Limb (tissue), 2 donors: Measurements from ENCODE around the gene LDLRAD3.

Source experiments
- DNase-seq, 2 donors: peaks; one replicate each; pipeline ENCODE4 v3.0.0-alpha.2; 2016; ENCODE audit errors: extremely low spot score in 2 of 2

LDLRAD3 gene

DNA sequence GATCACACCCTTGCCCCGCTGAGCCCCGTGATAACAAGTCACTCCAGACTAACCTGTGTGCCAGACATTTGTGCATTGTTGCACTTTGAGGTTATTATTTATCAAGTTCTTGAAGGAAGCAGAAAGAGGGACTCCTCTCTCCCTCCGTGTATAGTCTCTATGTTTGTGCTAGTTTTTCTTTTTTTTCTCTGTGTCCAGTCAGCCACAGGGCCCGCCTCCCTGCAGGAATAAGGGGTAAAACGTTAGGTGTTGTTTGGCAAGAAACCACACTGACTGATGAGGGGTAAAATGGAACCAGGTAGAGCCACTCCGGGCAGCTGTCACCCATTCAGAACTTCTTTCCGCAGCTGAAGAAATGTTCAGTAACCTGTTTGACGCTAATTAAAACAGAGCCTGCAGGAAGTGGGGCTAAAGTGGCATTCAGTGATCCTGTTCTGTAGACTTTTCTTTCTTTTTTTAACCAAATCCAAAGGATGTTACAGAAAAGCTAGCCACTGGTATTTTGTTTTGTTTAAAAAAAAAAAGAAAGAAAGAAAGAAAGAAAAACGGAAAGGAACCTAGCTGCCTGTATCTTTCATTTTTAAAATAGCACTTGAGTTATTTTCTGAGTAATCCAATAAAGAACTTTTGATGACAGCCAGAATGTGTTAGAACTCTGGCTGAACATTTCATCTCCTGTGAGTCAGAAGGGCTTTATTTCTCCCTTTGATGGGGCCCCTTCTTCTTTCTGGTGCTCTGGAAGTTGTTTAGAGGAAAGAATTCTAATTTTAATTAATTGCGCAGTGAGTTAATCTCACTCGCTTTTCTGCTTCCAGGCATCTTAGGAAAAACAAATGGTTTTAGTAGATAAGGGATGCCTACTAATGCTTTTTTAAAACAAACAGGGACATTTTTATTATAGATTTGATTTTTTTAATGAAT lies 287.2 kb downstream of the LDLRAD3 start:
- peak in 1 of 2 donors; percentile 3 for DNase-seq

DNA sequence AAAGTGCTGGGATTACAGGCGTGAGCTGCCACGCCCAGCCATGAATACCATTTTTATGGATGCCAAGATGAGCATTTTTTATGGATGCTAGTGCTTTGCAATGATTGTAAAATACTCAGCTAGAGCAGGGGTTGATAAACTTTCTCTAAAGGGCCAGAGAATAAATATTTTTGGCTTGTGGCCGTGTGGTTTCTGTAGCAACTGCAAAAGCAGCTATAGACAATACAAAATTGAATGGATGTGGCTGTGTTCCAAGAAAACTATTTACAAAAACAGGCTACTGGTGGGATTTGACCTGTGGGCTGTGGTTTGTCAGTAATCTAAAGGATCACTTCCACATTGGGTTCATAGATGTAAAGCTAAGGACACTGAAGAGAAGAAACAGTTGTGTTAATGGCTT lies 289.3 kb downstream of the LDLRAD3 start:
- no peak for DNase-seq

GRCh38 chr11:36234825-36235224 lies 291.0 kb downstream of the LDLRAD3 start:
- no peak for DNase-seq

GRCh38 chr11:36235750-36236149 lies 291.9 kb downstream of the LDLRAD3 start:
- DNase-seq: no peak

- DNase-seq: no peak
Measured at GRCh38 chr11:36237391-36237790, 293.5 kb downstream of the LDLRAD3 start.

DNA sequence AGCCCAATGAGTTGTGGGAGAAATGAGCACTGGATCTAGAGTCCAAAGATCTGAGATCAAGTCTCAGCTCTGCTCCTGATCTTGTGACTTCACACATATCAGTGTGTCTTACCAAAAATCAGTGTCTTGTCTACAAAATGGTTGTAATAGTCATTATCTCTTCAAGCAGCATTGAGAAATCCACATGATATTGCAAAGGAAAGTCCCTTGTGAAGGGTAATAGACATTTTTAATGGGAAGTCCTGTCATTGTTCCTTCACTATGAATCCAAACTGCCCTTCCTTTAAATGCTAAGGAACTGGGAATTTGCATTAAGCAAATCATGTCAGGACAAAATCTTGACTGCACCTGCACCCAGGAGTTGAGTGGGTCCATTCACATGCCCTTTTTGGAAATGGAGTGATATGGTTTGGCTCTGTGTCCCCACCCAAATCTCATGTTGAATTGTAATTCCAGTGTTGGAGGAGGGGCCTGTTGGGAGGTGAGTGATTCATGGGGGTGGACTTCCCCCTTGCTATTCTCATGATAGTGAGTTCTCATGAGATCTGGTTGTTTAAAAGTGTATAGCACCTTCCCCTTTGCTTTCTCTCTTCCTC lies 294.3 kb downstream of the LDLRAD3 start:
- DNase-seq: no peak

DNA sequence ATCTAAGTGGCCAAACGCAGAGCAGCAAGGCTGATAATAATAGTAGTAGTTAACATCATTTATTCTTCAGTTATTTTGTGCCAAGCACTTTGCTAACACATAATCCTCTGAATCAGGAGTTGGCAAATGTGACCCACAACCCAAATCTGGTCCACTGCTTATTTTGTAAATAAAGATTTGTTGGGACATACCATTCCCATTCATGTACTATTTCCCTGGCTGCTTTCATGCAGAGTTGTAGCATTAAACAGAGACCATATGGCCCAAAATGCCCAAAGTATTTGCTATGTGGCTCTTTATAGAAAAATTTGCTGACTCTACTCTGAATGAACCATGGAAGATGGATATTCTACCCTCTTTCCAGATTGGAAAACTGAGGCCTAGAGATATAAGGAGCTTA lies 295.0 kb downstream of the LDLRAD3 start:
- DNase-seq: no peak

GRCh38 chr11:36239636-36240035 lies 295.8 kb downstream of the LDLRAD3 start:
- no peak for DNase-seq

- DNase-seq: no peak
Measured at GRCh38 chr11:36240173-36240572, 296.3 kb downstream of the LDLRAD3 start.

- no peak for DNase-seq
Measured at GRCh38 chr11:36240801-36241200, 296.9 kb downstream of the LDLRAD3 start.

GRCh38 chr11:36241497-36241896 lies 297.6 kb downstream of the LDLRAD3 start:
- no peak for DNase-seq

DNA sequence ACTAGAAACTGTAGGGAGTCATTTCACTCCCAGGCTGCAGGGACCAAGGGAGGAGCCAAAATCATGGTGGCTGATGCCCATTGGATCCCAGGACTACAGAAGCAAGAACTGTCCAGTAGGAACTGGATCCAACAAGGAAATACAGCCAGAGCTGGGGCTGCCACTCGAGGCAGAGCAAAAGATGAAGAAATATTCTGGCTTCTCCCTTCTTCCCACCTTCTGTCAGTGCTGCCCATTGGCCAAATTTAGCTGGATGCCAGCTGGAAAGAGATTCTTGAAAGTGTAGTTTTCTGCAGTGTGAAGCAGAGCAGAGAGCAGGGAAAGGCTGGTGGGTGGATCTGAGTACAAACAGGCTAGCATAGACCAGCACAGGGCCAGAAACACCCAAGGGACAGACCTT lies 299.8 kb downstream of the LDLRAD3 start:
- no peak for DNase-seq

- DNase-seq: no peak
Measured at GRCh38 chr11:36247493-36247892, 303.6 kb downstream of the LDLRAD3 start.

DNA sequence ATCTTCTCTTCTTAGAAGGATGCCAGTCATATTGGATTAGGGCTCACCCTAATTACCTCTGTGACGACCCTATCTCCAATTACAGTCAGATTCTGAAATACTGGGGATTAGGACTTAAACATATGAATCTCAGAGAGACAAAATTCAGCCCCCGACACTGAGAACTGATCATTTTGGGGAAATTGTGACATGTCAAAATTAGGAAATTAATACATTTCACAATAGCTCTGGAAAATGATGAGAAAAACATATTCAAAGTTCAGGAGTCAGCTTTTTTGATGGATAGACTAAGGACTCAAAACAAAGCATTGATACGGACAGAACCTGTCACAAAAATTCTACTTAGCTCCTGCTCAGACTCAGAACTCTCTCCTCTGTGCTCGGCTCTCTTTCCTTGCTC lies 304.6 kb downstream of the LDLRAD3 start:
- DNase-seq: no peak

GRCh38 chr11:36249246-36249645 lies 305.4 kb downstream of the LDLRAD3 start:
- DNase-seq: no peak

DNA sequence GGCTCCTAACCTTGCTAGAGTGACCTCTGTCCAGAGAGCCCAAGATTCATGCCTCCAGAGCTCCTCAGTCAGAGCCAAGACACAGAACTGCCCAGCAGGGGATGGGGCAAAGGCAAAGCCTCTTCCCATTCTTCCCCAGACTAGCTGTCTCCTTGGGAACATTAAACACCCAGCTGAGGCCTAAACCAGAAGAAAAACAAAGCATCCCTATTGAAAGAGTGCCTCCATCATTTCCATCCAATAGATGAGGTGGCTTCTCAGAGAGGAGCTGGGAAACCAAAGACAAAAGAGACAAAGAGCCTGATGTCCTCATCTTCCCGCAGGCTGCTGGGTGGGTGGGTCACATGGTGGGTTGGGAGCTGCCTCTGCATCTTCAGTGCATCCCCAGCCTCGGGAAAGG lies 308.0 kb downstream of the LDLRAD3 start:
- no peak for DNase-seq

DNA sequence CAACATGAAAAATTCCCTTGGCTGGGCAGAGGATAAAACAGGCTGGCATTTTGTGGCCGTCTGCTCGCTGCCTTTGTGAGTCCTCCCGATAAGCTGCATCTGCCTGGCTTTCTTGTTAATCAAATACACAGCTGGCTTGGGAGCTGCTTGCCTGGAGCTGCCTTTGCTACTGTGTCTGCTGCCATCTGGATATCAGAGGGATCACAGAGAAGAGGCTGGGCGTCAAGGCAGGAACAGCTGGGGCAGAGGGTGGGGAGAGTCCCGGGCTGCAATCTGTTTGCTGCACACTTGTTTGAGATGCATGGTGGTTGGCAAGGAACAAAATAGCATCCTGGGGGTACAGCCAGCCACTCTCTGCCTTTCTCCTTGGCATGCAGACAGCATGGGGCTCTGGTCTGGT lies 309.4 kb downstream of the LDLRAD3 start:
- DNase-seq: peak; percentile 71 to 72

GRCh38 chr11:36254713-36255112 lies 310.9 kb downstream of the LDLRAD3 start:
- no peak for DNase-seq

- no peak for DNase-seq
Measured at GRCh38 chr11:36257351-36257750, 313.5 kb downstream of the LDLRAD3 start.

GRCh38 chr11:36258730-36259360 lies 315.0 kb downstream of the LDLRAD3 start:
- peak; percentile 67 to 76 for DNase-seq

DNA sequence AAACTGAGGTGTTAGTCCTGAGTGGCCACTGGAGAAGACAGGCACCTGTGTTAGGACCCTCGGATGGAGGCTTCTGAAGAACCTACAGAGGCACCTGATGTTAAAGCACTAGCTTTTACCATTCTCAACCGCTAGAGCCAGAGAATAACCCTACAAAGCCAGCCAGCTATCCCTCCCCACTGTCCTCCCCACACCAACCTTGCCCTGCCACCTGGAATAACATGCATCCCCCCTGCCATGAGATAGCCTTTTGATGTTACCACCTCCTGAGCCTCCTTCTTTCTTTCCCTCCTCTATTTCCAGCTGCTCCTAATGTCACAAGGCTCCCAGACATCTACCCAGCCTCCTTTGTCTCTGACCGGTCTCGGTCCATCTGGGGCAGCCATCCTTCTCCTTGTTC lies 317.2 kb downstream of the LDLRAD3 start:
- no peak for DNase-seq
